A673 (cell line): ENCODE data around the gene LEFTY1.

Source experiments
- CTCF ChIP-seq: fragments of 300-800, 200-600 bp; sonication (generic); conservative IDR thresholded peaks from 2 replicates; pipeline ENCODE4 v1.5.1; 2017; ENCODE audit warnings: low read depth, mild to moderate bottlenecking, antibody characterized with exemption, low read length, moderate library complexity, mixed read lengths
- EZH2 ChIP-seq: fragments of 200-600 bp; sonication (generic); IDR thresholded peaks from 2 replicates; pipeline ENCODE4 v1.6.1; 2017; ENCODE audit warnings: borderline replicate concordance, low read depth, mild to moderate bottlenecking, mixed read lengths, antibody characterized with exemption, low read length; ENCODE audit not compliant: poor library complexity, severe bottlenecking

GRCh38 chr1:225930566-225930965 lies 41.6 kb upstream of the LEFTY1 start:
- TF ChIP-seq CTCF (no peak), EZH2 (no peak)
